Stimulated activated CD4-positive, alpha-beta T cell treated with anti-CD3 and anti-CD28 coated beads, Interleukin-15, amount 100 ng/mL, for 1 hour (primary cell): Measurements from ENCODE around the gene DAZAP2.

Source experiments
- DNase-seq, 2 donors: peaks; one replicate each; pipeline ENCODE4 v3.0.0-alpha.2; 2020; ENCODE audit warnings: low read depth in 1 of 2, low spot score in 1 of 2

DAZAP2 gene, protein sequence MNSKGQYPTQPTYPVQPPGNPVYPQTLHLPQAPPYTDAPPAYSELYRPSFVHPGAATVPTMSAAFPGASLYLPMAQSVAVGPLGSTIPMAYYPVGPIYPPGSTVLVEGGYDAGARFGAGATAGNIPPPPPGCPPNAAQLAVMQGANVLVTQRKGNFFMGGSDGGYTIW

DNA sequence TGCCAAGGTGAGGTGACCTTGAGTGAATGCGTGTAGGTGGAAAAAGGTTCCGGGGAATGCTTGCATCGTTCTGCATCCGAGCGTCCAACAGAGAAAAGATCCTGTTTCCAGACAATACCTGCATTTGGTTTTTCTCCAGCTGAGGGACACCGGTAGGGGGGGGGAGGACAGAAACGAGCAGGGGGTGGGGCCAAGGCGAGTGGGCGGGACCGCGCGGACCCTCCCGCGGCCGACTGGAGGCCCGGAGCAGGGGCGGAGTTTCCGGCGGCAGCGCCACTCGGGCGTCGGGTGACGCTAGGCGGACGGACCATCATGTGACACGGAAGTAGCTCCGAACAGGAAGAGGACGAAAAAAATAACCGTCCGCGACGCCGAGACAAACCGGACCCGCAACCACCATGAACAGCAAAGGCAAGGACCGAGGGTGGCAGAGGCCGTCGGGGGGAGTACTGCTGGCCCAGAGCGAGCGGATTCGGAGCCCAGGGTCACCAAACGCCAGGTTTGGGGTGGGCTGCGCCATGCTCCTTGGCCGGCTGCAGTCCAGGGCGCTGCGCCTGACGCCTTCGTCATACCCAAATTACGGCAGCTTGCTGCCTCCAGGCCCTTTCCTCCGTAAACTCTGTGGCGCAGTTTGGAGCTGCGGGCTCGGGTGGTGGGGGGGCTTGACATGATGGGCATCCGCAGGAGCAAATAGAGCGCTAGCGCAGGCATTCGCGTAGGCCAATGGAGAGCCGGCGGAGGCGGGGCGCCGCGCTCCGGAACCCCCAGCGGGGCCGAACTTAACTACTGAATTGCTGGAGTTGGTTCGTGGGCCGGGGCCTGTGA is at the start of gene DAZAP2:
Gene DAZAP2 (plus strand): TSS at position 317 of the 825 bp plus-strand sequence. CDS start 82 bp downstream, at position 399.
- DNase-seq = peak; percentile 88 to 95

- DNase-seq = no peak
Measured at GRCh38 chr12:51189790-51190355, 48.8 kb upstream of the DAZAP2 start.

- no peak for DNase-seq
Measured at GRCh38 chr12:51190820-51191219, 47.8 kb upstream of the DAZAP2 start.

- no peak for DNase-seq
Measured at GRCh38 chr12:51191516-51192283, 46.9 kb upstream of the DAZAP2 start.

DNA sequence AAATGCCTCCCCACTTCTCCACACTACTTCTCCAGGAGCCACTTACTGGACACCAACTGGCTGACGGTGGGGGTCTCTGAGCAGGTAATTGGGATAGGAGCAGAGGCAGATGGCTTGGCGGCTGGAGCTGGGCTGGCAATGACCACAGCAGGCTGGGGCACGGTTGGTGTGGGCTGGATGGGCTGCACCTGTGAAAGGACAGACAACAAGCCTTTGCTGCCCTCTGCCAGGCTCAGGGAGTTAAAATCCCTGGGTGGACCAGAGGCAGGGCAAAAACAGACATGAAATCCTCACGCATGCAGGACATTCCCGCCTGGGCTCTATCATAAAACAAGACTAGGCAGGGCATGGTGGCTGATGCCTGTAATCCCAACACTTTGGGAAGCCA is 46.3 kb upstream of the DAZAP2 start:
- DNase-seq = no peak

- DNase-seq = no peak
Measured at GRCh38 chr12:51195841-51196240, 42.8 kb upstream of the DAZAP2 start.

GRCh38 chr12:51196547-51196946 is 42.1 kb upstream of the DAZAP2 start:
- DNase-seq = no peak

DNA sequence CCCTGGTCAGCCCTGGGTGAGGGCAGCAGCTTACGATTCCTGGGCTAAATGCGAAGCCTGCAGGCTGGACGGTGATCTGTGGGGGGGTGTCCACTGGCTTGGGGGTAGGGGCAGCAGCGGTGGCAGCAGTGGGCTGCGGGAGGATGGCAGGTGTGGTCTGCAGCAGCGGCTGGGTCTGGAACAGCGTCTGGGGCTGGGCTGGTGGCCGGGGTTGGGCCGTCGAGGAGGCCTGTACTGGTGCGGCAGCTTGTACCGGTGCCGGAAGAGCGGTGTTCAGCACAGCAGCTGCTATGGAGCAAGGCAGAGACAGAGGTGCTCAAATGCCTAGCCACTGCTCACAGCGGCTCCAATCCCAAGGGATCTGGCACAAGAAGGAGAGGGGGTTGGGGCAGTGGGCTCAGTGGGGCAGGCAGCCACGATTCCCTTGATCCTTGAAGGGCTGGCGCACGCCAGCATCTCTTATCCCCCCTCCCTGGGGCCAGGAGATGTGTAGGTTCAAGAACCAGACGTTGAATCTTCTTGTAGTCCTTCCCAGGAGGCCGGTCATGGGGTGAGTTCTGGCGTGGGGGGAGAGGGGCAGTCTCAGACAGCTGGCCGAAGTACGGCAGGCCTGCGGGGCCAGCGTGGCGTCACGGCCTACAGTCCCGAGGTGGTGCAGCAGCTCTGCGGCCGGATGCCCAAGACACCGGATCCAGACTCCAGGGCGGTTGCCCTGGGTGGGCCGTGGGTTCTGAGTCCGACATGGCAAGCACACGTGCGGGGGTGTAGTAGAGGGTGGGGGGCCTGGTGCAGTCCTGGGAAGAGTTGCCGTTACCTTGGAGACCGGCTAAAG is 40.7 kb upstream of the DAZAP2 start:
- DNase-seq = no peak

GRCh38 chr12:51198568-51199365 is 39.9 kb upstream of the DAZAP2 start:
- no peak for DNase-seq

- no peak for DNase-seq
Measured at GRCh38 chr12:51199366-51199945, 39.2 kb upstream of the DAZAP2 start.

DNA sequence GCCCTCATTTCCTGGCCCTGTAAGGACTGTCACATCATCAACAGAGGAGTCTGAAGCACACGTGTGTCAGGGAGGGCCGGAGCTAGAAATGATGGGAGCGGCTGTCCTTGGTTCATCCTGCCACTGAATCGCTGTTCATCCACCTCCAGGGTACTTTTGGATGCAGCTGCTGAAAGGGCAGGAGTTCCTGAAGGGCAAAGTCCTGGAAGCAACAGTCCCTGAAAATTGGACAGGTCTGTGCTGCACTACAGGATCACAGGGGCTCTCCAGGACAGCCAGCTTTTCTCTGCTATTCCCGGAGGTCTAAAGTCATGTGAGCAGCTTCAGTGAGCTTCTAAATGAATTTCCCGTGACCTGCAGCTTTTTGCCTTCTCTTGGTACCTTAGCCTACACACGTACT is 38.5 kb upstream of the DAZAP2 start:
- no peak for DNase-seq

DNA sequence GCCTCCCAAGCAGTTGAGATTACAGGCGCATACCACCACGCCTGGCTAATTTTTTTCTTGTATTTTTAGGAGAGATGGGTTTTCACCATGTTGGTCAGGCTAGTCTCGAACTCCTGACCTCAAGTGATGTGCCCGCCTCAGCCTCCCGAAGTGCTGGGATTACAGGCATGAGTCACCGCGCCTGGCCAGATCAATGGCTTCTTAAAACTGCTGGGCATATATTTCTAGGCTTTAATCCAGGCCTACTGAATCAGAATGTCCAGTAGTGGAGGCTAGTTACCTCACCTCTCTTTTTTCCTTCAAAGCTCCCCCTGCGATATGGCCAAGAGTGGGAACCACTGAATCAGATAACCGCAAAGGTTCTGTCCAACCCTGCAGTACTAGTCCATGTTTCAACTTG is 37.8 kb upstream of the DAZAP2 start:
- DNase-seq = no peak

DNA sequence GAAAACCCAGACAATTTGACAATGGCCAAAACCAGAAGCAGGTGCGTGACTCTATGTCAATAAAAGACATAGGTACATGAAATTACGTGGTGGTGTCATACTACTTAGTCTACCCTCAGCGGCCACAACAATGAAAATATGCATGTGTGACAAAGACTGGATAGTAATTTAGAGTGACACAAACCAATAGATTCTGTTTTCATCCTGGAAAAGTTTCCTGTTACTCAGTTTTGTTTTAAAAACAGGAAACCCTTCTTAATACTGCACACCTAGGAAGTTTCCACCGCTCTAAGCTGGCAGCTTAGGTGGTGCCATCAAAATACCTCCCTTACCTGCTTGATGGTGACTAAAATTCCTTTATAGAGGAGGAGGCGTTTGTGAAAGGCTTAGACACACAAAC is 35.9 kb upstream of the DAZAP2 start:
- DNase-seq = no peak

DNA sequence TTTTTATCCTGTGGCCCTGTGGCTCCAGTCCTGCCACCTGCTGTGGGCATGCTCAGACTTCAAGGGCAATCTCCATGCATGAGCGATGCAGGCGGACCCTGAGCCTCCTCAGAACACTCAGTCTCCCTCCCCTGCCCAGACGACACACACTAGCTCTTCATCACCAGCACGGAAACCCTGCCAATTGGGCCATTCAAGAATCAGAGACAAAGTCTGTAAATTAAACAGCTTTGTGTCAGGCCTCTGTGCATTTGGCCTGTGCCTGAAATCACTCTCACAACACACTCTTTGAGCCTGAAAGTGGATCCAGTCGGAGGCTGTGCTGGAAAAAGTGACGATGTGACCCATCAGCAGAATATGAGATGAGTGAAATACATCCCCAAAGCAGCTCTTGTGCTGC is 33.3 kb upstream of the DAZAP2 start:
- DNase-seq = no peak

GRCh38 chr12:51208016-51208660 is 30.5 kb upstream of the DAZAP2 start:
- no peak for DNase-seq

GRCh38 chr12:51209259-51209658 is 29.4 kb upstream of the DAZAP2 start:
- DNase-seq = no peak

DNA sequence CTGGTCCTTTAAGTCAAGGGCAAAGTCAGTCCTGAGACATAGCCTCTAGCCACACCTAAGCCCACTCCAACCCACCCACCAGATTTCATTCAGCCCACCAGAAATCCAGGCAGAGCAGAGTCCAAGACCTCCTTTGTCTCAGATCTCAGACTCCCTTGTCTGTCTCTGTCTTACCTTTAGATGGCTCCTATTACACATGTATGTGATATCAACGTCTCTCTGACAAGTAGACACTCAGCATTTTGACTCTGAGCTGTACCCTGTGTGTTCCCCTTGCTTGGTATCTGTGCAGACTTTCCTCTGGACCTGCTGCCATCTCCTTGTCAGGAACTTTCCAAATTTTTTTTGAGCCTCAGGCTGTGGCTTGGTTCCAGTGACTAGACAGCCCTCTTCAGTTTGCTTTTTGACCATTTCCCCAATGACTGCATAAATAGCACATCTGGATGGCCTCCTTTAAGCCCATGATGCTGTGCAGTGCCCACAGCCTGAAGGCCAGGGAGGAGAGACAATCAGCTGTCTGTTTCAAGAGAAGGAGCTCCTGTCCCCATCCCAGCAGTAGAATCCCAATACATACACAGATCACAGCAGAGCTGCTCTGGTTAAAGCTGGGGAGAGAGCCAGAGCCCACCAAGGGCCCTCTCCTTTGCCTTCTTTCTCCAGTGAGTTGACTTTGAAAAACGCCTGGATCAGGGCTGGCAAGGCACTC is 27.8 kb upstream of the DAZAP2 start:
- no peak for DNase-seq

DNA sequence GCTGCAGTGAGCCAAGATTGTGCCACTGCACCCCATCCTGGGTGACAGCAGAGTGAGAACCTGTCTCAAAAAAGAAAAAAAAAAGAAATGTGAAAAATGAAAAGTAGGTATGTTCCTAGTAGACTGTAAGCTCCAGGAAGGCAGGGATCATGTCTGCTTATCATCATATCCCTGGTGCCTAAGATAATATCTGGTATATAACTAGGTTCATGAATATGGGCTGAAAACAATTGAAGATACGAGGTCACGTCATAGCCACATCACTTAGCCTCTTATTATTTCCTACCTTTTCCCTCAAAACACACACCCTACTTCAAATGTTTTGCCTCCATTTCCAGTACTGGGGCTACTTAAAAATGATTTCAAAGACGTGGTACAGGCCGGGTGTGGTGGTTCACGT is 23.7 kb upstream of the DAZAP2 start:
- no peak for DNase-seq

GRCh38 chr12:51216642-51217041 is 22.0 kb upstream of the DAZAP2 start:
- DNase-seq = no peak
